ENCODE measurements around the gene PLEKHG4.
A peak's percentile ranks its signal among the peaks of the same experiment; 100 is the strongest.

Gene PLEKHG4

GRCh38 chr16:67264866-67265265 is 14.5 kb upstream of the PLEKHG4 start:
- intact Hi-C loops (cut with DNase I; ENCODE audit: low total_unique reads) = no loop called here
- TF ChIP-seq CTCF (IDR thresholded peaks at IDR 0.05) = no peak
- Histone ChIP-seq H3K9me3 (no peaks in the 10 kb centered on the region), H3K4me1 (no peaks in the 10 kb centered on the region), H3K4me3 (no peak overlapping the region), H3K27me3 (peaks cover 0 to 14% of the 10 kb centered on the region in 2 donors), H3K36me3 (no peaks in the 10 kb centered on the region), H3K27ac (no peak overlapping the region)
- DNase-seq = peak in 1 of 2 donors; percentile 4

GRCh38 chr16:67265834-67266233 is 13.5 kb upstream of the PLEKHG4 start:
- Histone ChIP-seq H3K4me1 (no peaks in the 10 kb centered on the region), H3K9me3 (no peaks in the 10 kb centered on the region), H3K4me3 (no peak overlapping the region), H3K27me3 (peaks cover 0 to 14% of the 10 kb centered on the region in 2 donors), H3K36me3 (no peaks in the 10 kb centered on the region), H3K27ac (no peak overlapping the region)
- peak in 1 of 2 donors; percentile 6 for DNase-seq
- no peak for TF ChIP-seq CTCF (IDR thresholded peaks at IDR 0.05)
- intact Hi-C loops (cut with DNase I; ENCODE audit: low total_unique reads) = no loop called here

GRCh38 chr16:67268136-67268579 is 11.2 kb upstream of the PLEKHG4 start:
- Histone ChIP-seq H3K36me3 (no peaks in the 10 kb centered on the region), H3K4me1 (no peaks in the 10 kb centered on the region), H3K27ac (no peak overlapping the region), H3K4me3 (no peak overlapping the region), H3K27me3 (peaks cover 0 to 12% of the 10 kb centered on the region in 2 donors), H3K9me3 (no peaks in the 10 kb centered on the region)
- no peak for TF ChIP-seq CTCF (IDR thresholded peaks at IDR 0.05)
- intact Hi-C loops (cut with DNase I; ENCODE audit: low total_unique reads) = no loop called here
- peak; percentile 83 to 85 for DNase-seq

GRCh38 chr16:67269766-67270165 is 9.6 kb upstream of the PLEKHG4 start:
- intact Hi-C loops (cut with DNase I; ENCODE audit: low total_unique reads) = no loop called here
- Histone ChIP-seq H3K36me3 (no peaks in the 10 kb centered on the region), H3K27ac (no peak overlapping the region), H3K9me3 (no peaks in the 10 kb centered on the region), H3K4me3 (no peak overlapping the region), H3K27me3 (peaks cover 0 to 5% of the 10 kb centered on the region in 2 donors), H3K4me1 (no peaks in the 10 kb centered on the region)
- no peak for DNase-seq
- no peak for TF ChIP-seq CTCF (IDR thresholded peaks at IDR 0.05)

GRCh38 chr16:67270931-67271338 is 8.4 kb upstream of the PLEKHG4 start:
- Histone ChIP-seq H3K27ac (no peak overlapping the region), H3K4me1 (no peaks in the 10 kb centered on the region), H3K27me3 (peaks cover 0 to 5% of the 10 kb centered on the region in 2 donors), H3K4me3 (no peak overlapping the region), H3K36me3 (no peaks in the 10 kb centered on the region), H3K9me3 (no peaks in the 10 kb centered on the region)
- intact Hi-C loops (cut with DNase I; ENCODE audit: low total_unique reads) = no loop called here
- TF ChIP-seq CTCF (IDR thresholded peaks at IDR 0.05) = no peak
- no peak for DNase-seq

GRCh38 chr16:67271446-67271845 is 7.9 kb upstream of the PLEKHG4 start:
- Histone ChIP-seq H3K4me1 (peaks cover 0 to 2% (median 0%) of the 10 kb centered on the region in 4 donors), H3K27me3 (peaks cover 0 to 5% of the 10 kb centered on the region in 2 donors), H3K9me3 (no peaks in the 10 kb centered on the region), H3K4me3 (no peak overlapping the region), H3K27ac (no peak overlapping the region), H3K36me3 (no peaks in the 10 kb centered on the region)
- intact Hi-C loops (cut with DNase I; ENCODE audit: low total_unique reads) = no loop called here
- no peak for DNase-seq
- no peak for TF ChIP-seq CTCF (IDR thresholded peaks at IDR 0.05)
